Activated T-cell treated with anti-CD3 and anti-CD28 coated beads, Interleukin-2, amount 50 U/mL, for 72 hours (primary cell): ENCODE data around the gene SCYL3. TPM values are rescaled to one million over a fixed set of nuclear protein-coding genes. Genes with fewer than 3 reads are reported as not detected.
"Not testable (repeated sequence)": the region's sequence is repeated elsewhere in the genome, so short reads cannot be mapped to it uniquely, and the experiment has no call there.

Source experiments
- ATAC-seq, 2 donors: fragments of 150-1000 bp; cut with Tn5 transposase; replicated peaks in 1 of 2; 2 replicates each; pipeline ENCODE4 v1.10.0; 2021; ENCODE audit warnings: moderate library complexity in 2 of 2, mild to moderate bottlenecking in 1 of 2
- DNase-seq, 2 donors: peaks; one replicate each; pipeline ENCODE4 v3.0.0; 2021 to 2022; ENCODE audit warnings: mixed read lengths in 1 of 2
- H3K27ac Mint-ChIP-seq: one replicate; pipeline ENCODE4 v1.8.0; 2022; ENCODE audit warnings: mild to moderate bottlenecking, moderate library complexity, mixed read lengths
- H3K27me3 Mint-ChIP-seq: one replicate; pipeline ENCODE4 v1.8.0; 2022; ENCODE audit warnings: low read depth, mixed read lengths
- H3K36me3 Mint-ChIP-seq, 2 donors: one replicate each; pipeline ENCODE4 v1.8.0; 2022; ENCODE audit warnings: mixed read lengths in 2 of 2, mild to moderate bottlenecking in 1 of 2; ENCODE audit not compliant: insufficient read depth in 2 of 2
- H3K4me1 Mint-ChIP-seq: one replicate; pipeline ENCODE4 v1.8.0; 2022; ENCODE audit warnings: low read depth, mixed read lengths
- H3K4me3 Mint-ChIP-seq, 2 donors: one replicate each; pipeline ENCODE4 v1.8.0; 2022; ENCODE audit warnings: mild to moderate bottlenecking in 2 of 2, mixed read lengths in 2 of 2, moderate library complexity in 2 of 2
- H3K9me3 Mint-ChIP-seq, 2 donors: one replicate each; pipeline ENCODE4 v1.8.0; 2022; ENCODE audit warnings: mixed read lengths in 2 of 2
- total RNA-seq, 2 donors: library from RNA; stranded (reverse); gene quantifications; one replicate each; pipeline ENCODE4 v1.2.3, GENCODE V29; 2022

The SCYL3 gene
- total RNA-seq, 2 donors from 2014 or later, result 17.9 to 19.1 TPM

GRCh38 chr1:169812131-169812530, 81.6 kb downstream of the SCYL3 start:
- H3K4me1 Mint-ChIP-seq, result no peaks in the 10 kb centered on the region
- ATAC-seq, result no peak
- no peaks in the 10 kb centered on the region for H3K27me3 Mint-ChIP-seq

DNA sequence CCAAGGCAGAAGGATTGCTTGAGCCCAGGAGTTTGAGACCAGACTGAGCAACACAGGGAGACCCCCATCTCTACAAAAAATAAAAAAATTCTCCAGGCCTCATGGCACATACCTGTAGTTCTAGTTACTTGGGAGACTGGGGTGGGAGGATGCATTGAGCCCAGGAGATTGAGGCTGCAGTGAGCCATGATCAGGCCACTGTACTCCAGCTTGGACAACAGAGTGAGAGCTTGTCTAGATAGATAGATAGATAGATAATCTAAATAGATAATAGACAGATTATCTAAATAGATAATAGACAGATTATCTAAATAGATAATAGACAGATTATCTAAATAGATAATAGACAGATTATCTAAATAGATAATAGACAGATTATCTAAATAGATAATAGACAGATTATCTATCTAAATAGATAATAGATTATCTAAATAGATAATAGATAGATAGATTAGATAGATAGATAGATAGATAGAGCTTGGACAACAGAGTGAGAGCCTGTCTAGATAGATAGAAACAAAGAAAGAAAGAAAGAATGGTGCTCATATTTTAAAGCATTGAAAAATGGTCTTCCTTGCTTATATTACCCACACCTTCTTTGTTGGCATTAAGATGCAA, 82.2 kb downstream of the SCYL3 start:
- not testable (repeated sequence) for DNase-seq, H3K9me3 Mint-ChIP-seq, H3K27me3 Mint-ChIP-seq, ATAC-seq, H3K27ac Mint-ChIP-seq, H3K4me1 Mint-ChIP-seq, H3K4me3 Mint-ChIP-seq
- H3K36me3 Mint-ChIP-seq, result peaks cover 4 to 32% of the 10 kb centered on the region in 2 donors

More at GRCh38 chr1:169812131-169812530, 81.6 kb downstream of the SCYL3 start:
- peaks cover 4 to 36% of the 10 kb centered on the region in 2 donors for H3K36me3 Mint-ChIP-seq
- H3K9me3 Mint-ChIP-seq, result peaks cover 0 to 2% of the 10 kb centered on the region in 2 donors
- no peak overlapping the region for H3K27ac Mint-ChIP-seq
- no peak for DNase-seq
- no peak overlapping the region for H3K4me3 Mint-ChIP-seq

DNA sequence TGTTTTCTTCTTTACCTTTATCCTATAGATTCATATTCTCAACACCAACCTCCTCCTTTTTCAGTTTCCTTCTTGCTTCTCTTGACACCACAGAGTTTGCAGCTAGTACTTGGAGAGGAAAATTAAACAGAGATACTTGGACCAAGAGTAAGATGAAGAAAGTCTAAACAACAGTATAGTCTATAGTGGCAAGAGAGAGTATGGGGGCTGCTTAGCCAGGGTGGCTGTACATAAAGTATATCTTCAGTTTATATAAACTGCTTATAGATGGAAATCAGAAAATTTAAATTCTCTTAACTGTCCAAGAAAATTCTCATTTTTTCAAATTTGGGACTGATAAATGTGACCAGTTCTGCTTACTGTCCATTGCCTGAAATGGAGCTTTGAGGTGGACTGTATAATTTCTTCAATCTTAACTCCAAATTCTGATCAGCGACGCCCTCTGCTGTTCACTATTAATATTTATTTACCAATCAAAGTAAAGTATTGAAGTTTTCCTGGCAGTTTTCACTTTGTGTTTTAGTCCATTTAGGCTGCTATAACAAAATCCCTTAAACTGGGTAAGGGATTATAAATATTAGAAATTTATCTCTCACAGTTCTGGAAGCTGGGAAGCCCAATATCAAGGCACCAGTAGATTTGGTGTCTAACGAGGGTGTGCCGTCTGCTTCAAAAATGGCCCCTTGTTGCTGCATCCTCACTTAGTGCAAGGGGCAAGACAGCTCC, 84.2 kb downstream of the SCYL3 start:
- DNase-seq, result no peak
- H3K9me3 Mint-ChIP-seq, result peaks cover 0 to 2% of the 10 kb centered on the region in 2 donors
- no peak overlapping the region for H3K4me3 Mint-ChIP-seq
- no peaks in the 10 kb centered on the region for H3K27me3 Mint-ChIP-seq
- H3K36me3 Mint-ChIP-seq, result peaks cover 4 to 25% of the 10 kb centered on the region in 2 donors
- H3K27ac Mint-ChIP-seq, result no peak overlapping the region
- no peaks in the 10 kb centered on the region for H3K4me1 Mint-ChIP-seq
- no peak for ATAC-seq

GRCh38 chr1:169804941-169805340, 88.8 kb downstream of the SCYL3 start:
- no peak overlapping the region for H3K4me3 Mint-ChIP-seq
- H3K27ac Mint-ChIP-seq, result no peak overlapping the region
- no peak for ATAC-seq
- H3K36me3 Mint-ChIP-seq, result peaks cover 0 to 19% of the 10 kb centered on the region in 2 donors
- DNase-seq, result no peak
- no peaks in the 10 kb centered on the region for H3K27me3 Mint-ChIP-seq
- H3K4me1 Mint-ChIP-seq, result no peaks in the 10 kb centered on the region
- H3K9me3 Mint-ChIP-seq, result no peaks in the 10 kb centered on the region

GRCh38 chr1:169802888-169803287, 90.8 kb downstream of the SCYL3 start:
- H3K27me3 Mint-ChIP-seq, result no peaks in the 10 kb centered on the region
- H3K36me3 Mint-ChIP-seq, result peaks cover 2 to 27% of the 10 kb centered on the region in 2 donors
- ATAC-seq (no peak), DNase-seq (no peak)
- H3K27ac Mint-ChIP-seq, result no peak overlapping the region
- H3K4me1 Mint-ChIP-seq, result peaks cover 16% of the 10 kb centered on the region
- no peaks in the 10 kb centered on the region for H3K9me3 Mint-ChIP-seq
- H3K4me3 Mint-ChIP-seq, result no peak overlapping the region

Other genes starting within 250 kb of the SCYL3 start
- 100 to 1,000 TPM; 211 to 331 TPM for gene SELL, start 182.3 kb downstream of the SCYL3 start, total RNA-seq
- not detected for gene SELE, start 159.8 kb downstream of the SCYL3 start, total RNA-seq
- gene METTL18, start 99.0 kb downstream of the SCYL3 start, total RNA-seq, result 10 to 100 TPM; 11.7 to 12.1 TPM
- 10 to 100 TPM; 23.2 to 27.1 TPM for gene KIFAP3, start 180.8 kb upstream of the SCYL3 start, total RNA-seq